HFFc6 (cell line): ENCODE measurements around the gene IL5RA. TPM values are rescaled to one million over a fixed set of nuclear protein-coding genes. Genes with fewer than 3 reads are reported as not detected.

Source experiments
- DNase-seq: peaks from one replicate; pipeline ENCODE4 v3.0.0-alpha.2; 2018
- H3K27ac Mint-ChIP-seq: 2 replicates; pipeline ENCODE4 v1.8.0; 2020; ENCODE audit warnings: mild to moderate bottlenecking, mixed read lengths
- H3K27me3 Mint-ChIP-seq: 2 replicates; pipeline ENCODE4 v1.8.0; 2021; ENCODE audit warnings: mild to moderate bottlenecking, moderate library complexity, mixed read lengths; ENCODE audit not compliant: insufficient read depth
- H3K36me3 Mint-ChIP-seq: 2 replicates; pipeline ENCODE4 v1.8.0; 2021; ENCODE audit warnings: low read depth, mixed read lengths
- H3K4me1 Mint-ChIP-seq: 2 replicates; pipeline ENCODE4 v1.8.0; 2020; ENCODE audit warnings: low read depth, mixed read lengths
- H3K4me3 Mint-ChIP-seq: 2 replicates; pipeline ENCODE4 v1.8.0; 2020; ENCODE audit warnings: mild to moderate bottlenecking, moderate library complexity, mixed read lengths
- H3K9me3 Mint-ChIP-seq: 2 replicates; pipeline ENCODE4 v1.8.0; 2020; ENCODE audit warnings: mild to moderate bottlenecking, mixed read lengths
- CTCF ChIP-seq: fragments of 200-600 bp; sonication (generic); IDR thresholded peaks from 2 replicates; pipeline ENCODE4 v1.5.0; 2021; ENCODE audit warnings: antibody characterized with exemption, mild to moderate bottlenecking
- long read RNA-seq: library from polyadenylated mRNA; unstranded; transcript quantifications from one replicate; pipeline ENCODE4 v2.0.0, GENCODE V29; 2019
- total RNA-seq, 6 experiments: library from RNA; stranded (reverse); fragmentation: NEBNext Ultra II Directional; extraction: Animal tissue kit (Norgen Biotek cat#: 25700); gene quantifications; 2 replicates in 1 of 6; 3 replicates in 5 of 6; pipeline ENCODE4 v1.2.3, GENCODE V29; 2021

The IL5RA gene
- total RNA-seq, result not detected
- long read RNA-seq, result 0 reads

- no peak for TF ChIP-seq CTCF
- Mint-ChIP-seq H3K4me3 (no peak within 1 kb of the TSS), H3K36me3 (no peaks in the 10 kb centered on the region), H3K27ac (no peak within 1 kb of the TSS), H3K27me3 (peaks cover 1% of the 10 kb centered on the region; the same call in 1 of the 2 replicates), H3K9me3 (no peaks in the 10 kb centered on the region), H3K4me1 (no peaks in the 10 kb centered on the region)
- DNase-seq, result no peak
Measured at GRCh38 chr3:3110299-3110630, at the start of gene IL5RA. IL5RA (minus strand) TSS chr3:3110374; CDS start chr3:3104984, 5,390 bp downstream.

- H3K9me3 Mint-ChIP-seq, result no peaks in the 10 kb centered on the region
- H3K4me1 Mint-ChIP-seq, result no peaks in the 10 kb centered on the region
- no peak for TF ChIP-seq CTCF
- peaks cover 3% of the 10 kb centered on the region; the same call in 1 of the 2 replicates for H3K27me3 Mint-ChIP-seq
- H3K27ac Mint-ChIP-seq, result no peak overlapping the region
- peaks cover 27% of the 10 kb centered on the region for H3K36me3 Mint-ChIP-seq
- H3K4me3 Mint-ChIP-seq, result no peak overlapping the region
- DNase-seq, result no peak
Measured at GRCh38 chr3:3157484-3157883, 47.3 kb upstream of the IL5RA start.

GRCh38 chr3:3154879-3155610 lies 44.9 kb upstream of the IL5RA start:
- H3K27me3 Mint-ChIP-seq, result peaks cover 3% of the 10 kb centered on the region; the same call in 1 of the 2 replicates
- H3K27ac Mint-ChIP-seq, result no peak overlapping the region
- no peak for DNase-seq
- H3K4me1 Mint-ChIP-seq, result no peaks in the 10 kb centered on the region
- H3K9me3 Mint-ChIP-seq, result no peaks in the 10 kb centered on the region
- H3K4me3 Mint-ChIP-seq, result no peak overlapping the region
- peaks cover 35% of the 10 kb centered on the region for H3K36me3 Mint-ChIP-seq
- TF ChIP-seq CTCF, result no peak

GRCh38 chr3:3151513-3151912 lies 41.3 kb upstream of the IL5RA start:
- no peak overlapping the region for H3K4me3 Mint-ChIP-seq
- H3K27ac Mint-ChIP-seq, result no peak overlapping the region
- DNase-seq, result no peak
- no peak for TF ChIP-seq CTCF
- peaks cover 32% of the 10 kb centered on the region for H3K36me3 Mint-ChIP-seq
- peaks cover 3% of the 10 kb centered on the region; the same call in 1 of the 2 replicates for H3K27me3 Mint-ChIP-seq
- peaks cover 6% of the 10 kb centered on the region; the same call in 1 of the 2 replicates for H3K4me1 Mint-ChIP-seq
- no peaks in the 10 kb centered on the region for H3K9me3 Mint-ChIP-seq

GRCh38 chr3:3149560-3149959 lies 39.4 kb upstream of the IL5RA start:
- Mint-ChIP-seq H3K27ac (no peak overlapping the region), H3K4me3 (no peak overlapping the region), H3K9me3 (no peaks in the 10 kb centered on the region), H3K4me1 (peaks cover 14% of the 10 kb centered on the region), H3K36me3 (peaks cover 43% of the 10 kb centered on the region), H3K27me3 (no peaks in the 10 kb centered on the region)
- no peak for DNase-seq
- no peak for TF ChIP-seq CTCF
